IPS-18a (cell line): ENCODE measurements around the gene HLA-DRB1.

ENCODE experiments used
- H3K27ac ChIP-seq: one replicate; pipeline ENCODE4 v1.5.1; 2013; ENCODE audit warnings: low read length
- H3K27me3 ChIP-seq: one replicate; pipeline ENCODE4 v1.6.1; 2013; ENCODE audit warnings: mild to moderate bottlenecking, low read length; ENCODE audit not compliant: control insufficient read depth, insufficient read depth
- H3K36me3 ChIP-seq: one replicate; pipeline ENCODE4 v1.6.1; 2013; ENCODE audit warnings: low read depth, low read length; ENCODE audit not compliant: control insufficient read depth
- H3K4me1 ChIP-seq: one replicate; pipeline ENCODE4 v1.6.1; 2013; ENCODE audit warnings: low read depth, low read length; ENCODE audit not compliant: control insufficient read depth
- H3K4me3 ChIP-seq: one replicate; pipeline ENCODE4 v1.5.1; 2013; ENCODE audit warnings: low read length
- H3K9ac ChIP-seq: one replicate; pipeline ENCODE4 v1.6.1; 2013; ENCODE audit warnings: mild to moderate bottlenecking, low read length, moderate library complexity
- H3K9me3 ChIP-seq: one replicate; pipeline ENCODE4 v1.6.1; 2013; ENCODE audit warnings: low read depth, low read length; ENCODE audit not compliant: control insufficient read depth

The HLA-DRB1 gene

GRCh38 chr6:32622545-32623401 is 33.1 kb upstream of the HLA-DRB1 start:
- H3K4me1 ChIP-seq = no peaks in the 10 kb centered on the region
- H3K27me3 ChIP-seq = no peaks in the 10 kb centered on the region
- H3K9ac ChIP-seq = no peak overlapping the region
- no peak overlapping the region for H3K27ac ChIP-seq
- no peaks in the 10 kb centered on the region for H3K36me3 ChIP-seq
- H3K4me3 ChIP-seq = no peak overlapping the region
- no peaks in the 10 kb centered on the region for H3K9me3 ChIP-seq

DNA sequence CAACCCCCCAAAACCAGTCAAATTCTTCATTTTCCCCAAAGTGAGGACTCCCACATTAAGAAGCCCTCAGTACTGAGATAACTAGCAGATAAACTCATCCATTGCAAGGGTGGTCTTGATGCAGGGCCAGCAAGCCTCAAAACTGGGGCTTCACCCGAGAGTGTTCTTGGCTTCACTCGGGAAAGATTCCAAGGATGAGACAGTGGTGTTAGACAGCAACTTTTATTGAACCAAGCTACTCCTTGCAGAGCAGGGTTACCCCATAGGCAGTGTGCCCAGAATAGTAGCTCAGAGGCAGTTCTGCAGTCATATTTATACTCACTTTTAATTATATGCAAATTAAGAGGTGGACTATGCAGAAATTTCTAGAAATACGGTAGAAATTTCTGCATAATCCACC is 31.7 kb upstream of the HLA-DRB1 start:
- Histone ChIP-seq H3K4me1 (no peaks in the 10 kb centered on the region), H3K27me3 (no peaks in the 10 kb centered on the region), H3K9ac (no peak overlapping the region), H3K27ac (no peak overlapping the region), H3K9me3 (no peaks in the 10 kb centered on the region), H3K4me3 (no peak overlapping the region), H3K36me3 (no peaks in the 10 kb centered on the region)

DNA sequence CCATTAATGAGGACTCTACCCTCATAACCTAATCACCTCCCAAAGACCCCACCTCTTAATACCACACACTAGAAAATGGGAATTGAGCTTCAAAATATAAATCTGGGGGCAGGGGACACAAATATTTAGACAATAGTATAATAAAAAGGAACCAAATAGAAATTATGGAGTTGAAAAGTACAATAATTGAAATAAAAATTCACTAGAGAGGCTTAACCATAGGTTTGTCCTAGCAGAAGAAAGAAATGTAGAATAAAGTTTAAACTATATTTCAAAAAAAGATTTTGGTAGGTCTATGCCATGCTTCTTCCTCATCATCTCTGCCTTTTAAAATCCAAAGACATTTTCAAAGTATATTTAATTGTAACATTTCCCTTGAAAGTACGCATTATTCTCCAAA is 28.1 kb upstream of the HLA-DRB1 start:
- H3K4me1 ChIP-seq = no peaks in the 10 kb centered on the region
- H3K27ac ChIP-seq = no peak overlapping the region

GRCh38 chr6:32615885-32616532 is 26.4 kb upstream of the HLA-DRB1 start:
- Histone ChIP-seq H3K9me3 (no peaks in the 10 kb centered on the region), H3K4me1 (no peaks in the 10 kb centered on the region), H3K9ac (no peak overlapping the region), H3K27me3 (no peaks in the 10 kb centered on the region), H3K36me3 (no peaks in the 10 kb centered on the region), H3K4me3 (no peak overlapping the region), H3K27ac (no peak overlapping the region)

More for the DNA sequence above, 28.1 kb upstream of the HLA-DRB1 start:
- H3K9ac ChIP-seq = no peak overlapping the region
- H3K4me3 ChIP-seq = no peak overlapping the region
- no peaks in the 10 kb centered on the region for H3K9me3 ChIP-seq
- H3K36me3 ChIP-seq = no peaks in the 10 kb centered on the region
- H3K27me3 ChIP-seq = no peaks in the 10 kb centered on the region

GRCh38 chr6:32614366-32615081 is 24.9 kb upstream of the HLA-DRB1 start:
- peaks cover 4% of the 10 kb centered on the region for H3K4me1 ChIP-seq
- no peak overlapping the region for H3K9ac ChIP-seq
- no peaks in the 10 kb centered on the region for H3K27me3 ChIP-seq
- no peaks in the 10 kb centered on the region for H3K9me3 ChIP-seq
- no peak overlapping the region for H3K27ac ChIP-seq
- no peak overlapping the region for H3K4me3 ChIP-seq
- no peaks in the 10 kb centered on the region for H3K36me3 ChIP-seq

GRCh38 chr6:32613475-32613874 is 23.8 kb upstream of the HLA-DRB1 start:
- Histone ChIP-seq H3K27me3 (no peaks in the 10 kb centered on the region), H3K4me3 (no peak overlapping the region), H3K36me3 (no peaks in the 10 kb centered on the region), H3K9me3 (no peaks in the 10 kb centered on the region), H3K27ac (no peak overlapping the region), H3K9ac (no peak overlapping the region), H3K4me1 (peaks cover 7% of the 10 kb centered on the region)

- H3K4me3 ChIP-seq = no peak overlapping the region
- H3K36me3 ChIP-seq = no peaks in the 10 kb centered on the region
- H3K9ac ChIP-seq = no peak overlapping the region
- no peaks in the 10 kb centered on the region for H3K9me3 ChIP-seq
- no peak overlapping the region for H3K27ac ChIP-seq
- H3K4me1 ChIP-seq = peaks cover 7% of the 10 kb centered on the region
- no peaks in the 10 kb centered on the region for H3K27me3 ChIP-seq
These were observed 21.1 kb upstream of the HLA-DRB1 start for GRCh38 chr6:32610682-32611296.

GRCh38 chr6:32609731-32610640 is 20.3 kb upstream of the HLA-DRB1 start:
- no peaks in the 10 kb centered on the region for H3K36me3 ChIP-seq
- peak overlapping the region; percentile 48 for H3K4me3 ChIP-seq
- H3K27me3 ChIP-seq = no peaks in the 10 kb centered on the region
- H3K9ac ChIP-seq = no peak overlapping the region
- peak overlapping the region; percentile 68 for H3K27ac ChIP-seq
- peaks cover 7% of the 10 kb centered on the region for H3K4me1 ChIP-seq
- no peaks in the 10 kb centered on the region for H3K9me3 ChIP-seq

GRCh38 chr6:32609391-32609730 is 19.7 kb upstream of the HLA-DRB1 start:
- Histone ChIP-seq H3K9me3 (no peaks in the 10 kb centered on the region), H3K4me1 (peaks cover 7% of the 10 kb centered on the region), H3K27me3 (no peaks in the 10 kb centered on the region), H3K9ac (no peak overlapping the region), H3K4me3 (no peak overlapping the region), H3K27ac (peak overlapping the region; percentile 68), H3K36me3 (no peaks in the 10 kb centered on the region)

- Histone ChIP-seq H3K27me3 (no peaks in the 10 kb centered on the region), H3K9ac (no peak overlapping the region), H3K4me3 (no peak overlapping the region), H3K27ac (no peak overlapping the region), H3K9me3 (no peaks in the 10 kb centered on the region), H3K4me1 (peaks cover 7% of the 10 kb centered on the region), H3K36me3 (no peaks in the 10 kb centered on the region)
These were observed 18.7 kb upstream of the HLA-DRB1 start for GRCh38 chr6:32608362-32608761.

- Histone ChIP-seq H3K4me1 (peaks cover 7% of the 10 kb centered on the region), H3K9ac (no peak overlapping the region), H3K4me3 (no peak overlapping the region), H3K36me3 (no peaks in the 10 kb centered on the region), H3K27me3 (no peaks in the 10 kb centered on the region), H3K27ac (no peak overlapping the region), H3K9me3 (no peaks in the 10 kb centered on the region)
These were observed 18.3 kb upstream of the HLA-DRB1 start for GRCh38 chr6:32607988-32608298.
